HEK293 (cell line): ENCODE measurements around the gene PLA2G5.
"Not testable (repeated sequence)": the region's sequence is repeated elsewhere in the genome, so short reads cannot be mapped to it uniquely, and the experiment has no call there.

Experiments used
- CTCF ChIA-PET: fragments of 350-600 bp; formaldehyde crosslinking; extraction: SDS; loops from one replicate; lab custom pipeline; 2021; ENCODE audit warnings: antibody characterized with exemption; lab: Yijun Ruan, JAX
- POLR2A ChIA-PET: fragments of 300-600 bp; formaldehyde crosslinking; extraction: SDS; loops from one replicate; lab custom pipeline; 2020; ENCODE audit warnings: antibody characterized with exemption, inconsistent platforms; lab: Yijun Ruan, JAX
- H3K27ac ChIP-seq: fragments of 200-500 bp; sonication (Bioruptor generic); 2 replicates; pipeline ENCODE4 v1.5.1; 2014; ENCODE audit warnings: low read depth, low read length, control low read depth, inconsistent platforms; ENCODE audit errors: extremely low read depth
- H3K36me3 ChIP-seq, 2 experiments: fragments of 200-500 bp in 1 of 2; sonication (Bioruptor generic) in 1 of 2; 1 replicate in 1 of 2; 2 replicates in 1 of 2; pipeline ENCODE4 v1.5.1; 2014 to 2017; ENCODE audit warnings: inconsistent platforms in 2 of 2, low read length in 2 of 2; ENCODE audit not compliant: control insufficient read depth in 2 of 2, insufficient read depth in 1 of 2
- H3K4me1 ChIP-seq: fragments of 200-500 bp; sonication (Bioruptor generic); 2 replicates; pipeline ENCODE4 v1.5.1; 2014; ENCODE audit warnings: mild to moderate bottlenecking, low read length, inconsistent platforms; ENCODE audit not compliant: control insufficient read depth, insufficient read depth
- H3K4me3 ChIP-seq: 2 replicates; pipeline ENCODE4 v1.5.1; 2011; ENCODE audit warnings: low read depth, mild to moderate bottlenecking, control low read depth, low read length, moderate library complexity
- H3K9me3 ChIP-seq: fragments of 200-500 bp; sonication (Bioruptor generic); 2 replicates; pipeline ENCODE4 v1.5.1; 2014; ENCODE audit warnings: low read depth, low read length, inconsistent platforms; ENCODE audit not compliant: control insufficient read depth, insufficient read depth
- EGR2 ChIP-seq: fragments of 450-650 bp; formaldehyde crosslinking; IDR thresholded peaks from 2 replicates; pipeline ENCODE4 v1.5.1; 2016; ENCODE audit warnings: low read depth, missing biosample characterization, missing genetic modification characterization
- KLF16 ChIP-seq: fragments of 450-650 bp; formaldehyde crosslinking; IDR thresholded peaks from 2 replicates; pipeline ENCODE4 v1.5.1; 2017; ENCODE audit warnings: missing biosample characterization, missing genetic modification characterization
- PRDM4 ChIP-seq: fragments of 450-650 bp; formaldehyde crosslinking; IDR thresholded peaks from 2 replicates; pipeline ENCODE4 v1.5.1; 2017; ENCODE audit warnings: missing biosample characterization, missing genetic modification characterization
- SP2 ChIP-seq: fragments of 450-650 bp; formaldehyde crosslinking; IDR thresholded peaks from 2 replicates; pipeline ENCODE4 v1.5.1; 2016; ENCODE audit warnings: missing biosample characterization, missing genetic modification characterization
- WT1 ChIP-seq: fragments of 450-650 bp; formaldehyde crosslinking; IDR thresholded peaks from 2 replicates; pipeline ENCODE4 v1.5.1; 2016; ENCODE audit warnings: missing biosample characterization, missing genetic modification characterization
- ZBTB10 ChIP-seq: fragments of 450-650 bp; formaldehyde crosslinking; IDR thresholded peaks from 2 replicates; pipeline ENCODE4 v1.5.1; 2016; ENCODE audit warnings: missing biosample characterization, missing genetic modification characterization
- ZBTB11 ChIP-seq: fragments of 450-650 bp; formaldehyde crosslinking; conservative IDR thresholded peaks from 2 replicates; pipeline ENCODE4 v1.5.1; 2016; ENCODE audit warnings: low read depth, missing biosample characterization, missing genetic modification characterization
- ZEB2 ChIP-seq: fragments of 450-650 bp; formaldehyde crosslinking; IDR thresholded peaks from 2 replicates; pipeline ENCODE4 v1.5.1; 2016; ENCODE audit warnings: missing biosample characterization, missing genetic modification characterization
- ZFP37 ChIP-seq: fragments of 450-650 bp; formaldehyde crosslinking; IDR thresholded peaks from 2 replicates; pipeline ENCODE4 v1.5.1; 2016; ENCODE audit warnings: missing biosample characterization, missing genetic modification characterization
- ZNF114 ChIP-seq: fragments of 450-650 bp; formaldehyde crosslinking; IDR thresholded peaks from 2 replicates; pipeline ENCODE4 v1.5.0; 2017; ENCODE audit warnings: missing biosample characterization, missing genetic modification characterization
- ZNF239 ChIP-seq: fragments of 450-650 bp; formaldehyde crosslinking; IDR thresholded peaks from 2 replicates; pipeline ENCODE4 v1.5.1; 2016; ENCODE audit warnings: missing biosample characterization, missing genetic modification characterization
- ZNF248 ChIP-seq: fragments of 450-650 bp; formaldehyde crosslinking; IDR thresholded peaks from 2 replicates; pipeline ENCODE4 v1.5.1; 2017; ENCODE audit warnings: missing biosample characterization, missing genetic modification characterization
- ZNF274 ChIP-seq, 2 experiments: fragments of 200-500 bp in 1 of 2; fragments of 450-650 bp in 1 of 2; sonication (Bioruptor generic) in 1 of 2; formaldehyde crosslinking in 1 of 2; IDR thresholded peaks; 2 replicates each; pipeline versions ENCODE4 v1.5.1 to v1.6.1; 2014 to 2016; ENCODE audit warnings: borderline replicate concordance in 1 of 2, inconsistent platforms in 1 of 2, low read length in 1 of 2, missing biosample characterization in 1 of 2, missing genetic modification characterization in 1 of 2
- ZNF48 ChIP-seq: fragments of 450-650 bp; formaldehyde crosslinking; IDR thresholded peaks from 2 replicates; pipeline ENCODE4 v1.5.1; 2016; ENCODE audit warnings: missing biosample characterization, missing genetic modification characterization
- ZNF768 ChIP-seq: fragments of 450-650 bp; formaldehyde crosslinking; IDR thresholded peaks from 2 replicates; pipeline ENCODE4 v1.5.1; 2018; ENCODE audit warnings: missing biosample characterization, mild to moderate bottlenecking, missing genetic modification characterization
- TF ChIP-seq, protein P1 (sequence below): fragments of 450-650 bp; formaldehyde crosslinking; IDR thresholded peaks from 2 replicates; pipeline ENCODE4 v1.5.1; 2016; ENCODE audit warnings: missing biosample characterization, missing genetic modification characterization
- TF ChIP-seq, protein P2 (sequence below): fragments of 450-650 bp; formaldehyde crosslinking; IDR thresholded peaks from 2 replicates; pipeline ENCODE4 v1.5.1; 2017; ENCODE audit warnings: missing biosample characterization, mild to moderate bottlenecking, missing genetic modification characterization, moderate library complexity
- TF ChIP-seq, protein P3 (sequence below): fragments of 450-650 bp; formaldehyde crosslinking; IDR thresholded peaks from 2 replicates; pipeline ENCODE4 v1.5.1; 2016; ENCODE audit warnings: missing biosample characterization, missing genetic modification characterization, low read depth

Gene PLA2G5

GRCh38 chr1:20028726-20029125 lies 41.3 kb upstream of the PLA2G5 start (continued):
- TF ChIP-seq, protein P1, sequence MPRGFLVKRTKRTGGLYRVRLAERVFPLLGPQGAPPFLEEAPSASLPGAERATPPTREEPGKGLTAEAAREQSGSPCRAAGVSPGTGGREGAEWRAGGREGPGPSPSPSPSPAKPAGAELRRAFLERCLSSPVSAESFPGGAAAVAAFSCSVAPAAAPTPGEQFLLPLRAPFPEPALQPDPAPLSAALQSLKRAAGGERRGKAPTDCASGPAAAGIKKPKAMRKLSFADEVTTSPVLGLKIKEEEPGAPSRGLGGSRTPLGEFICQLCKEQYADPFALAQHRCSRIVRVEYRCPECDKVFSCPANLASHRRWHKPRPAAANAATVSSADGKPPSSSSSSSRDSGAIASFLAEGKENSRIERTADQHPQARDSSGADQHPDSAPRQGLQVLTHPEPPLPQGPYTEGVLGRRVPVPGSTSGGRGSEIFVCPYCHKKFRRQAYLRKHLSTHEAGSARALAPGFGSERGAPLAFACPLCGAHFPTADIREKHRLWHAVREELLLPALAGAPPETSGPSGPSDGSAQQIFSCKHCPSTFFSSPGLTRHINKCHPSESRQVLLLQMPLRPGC (tag by site-specific recombination) = no peak
- TF ChIP-seq KLF16 (tag by site-specific recombination) (no peak), ZNF48 (no peak), WT1 (no peak), ZFP37 (tag by site-specific recombination) (no peak)
- TF ChIP-seq, protein P2, sequence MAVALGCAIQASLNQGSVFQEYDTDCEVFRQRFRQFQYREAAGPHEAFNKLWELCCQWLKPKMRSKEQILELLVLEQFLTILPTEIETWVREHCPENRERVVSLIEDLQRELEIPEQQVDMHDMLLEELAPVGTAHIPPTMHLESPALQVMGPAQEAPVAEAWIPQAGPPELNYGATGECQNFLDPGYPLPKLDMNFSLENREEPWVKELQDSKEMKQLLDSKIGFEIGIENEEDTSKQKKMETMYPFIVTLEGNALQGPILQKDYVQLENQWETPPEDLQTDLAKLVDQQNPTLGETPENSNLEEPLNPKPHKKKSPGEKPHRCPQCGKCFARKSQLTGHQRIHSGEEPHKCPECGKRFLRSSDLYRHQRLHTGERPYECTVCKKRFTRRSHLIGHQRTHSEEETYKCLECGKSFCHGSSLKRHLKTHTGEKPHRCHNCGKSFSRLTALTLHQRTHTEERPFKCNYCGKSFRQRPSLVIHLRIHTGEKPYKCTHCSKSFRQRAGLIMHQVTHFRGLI (tag by site-specific recombination) = no peak

GRCh38 chr1:20029178-20029912 lies 40.6 kb upstream of the PLA2G5 start:
- TF ChIP-seq PRDM4 = no peak
- no peak for TF ChIP-seq ZBTB11 (tag by site-specific recombination)
- no peak for TF ChIP-seq ZNF274 (IDR thresholded peaks at IDR 0.05; ENCODE audit: low read length)
- no peak for TF ChIP-seq ZNF274 (tag by site-specific recombination; IDR thresholded peaks at IDR 0.05; ENCODE audit: borderline replicate concordance)
- TF ChIP-seq, protein P3, sequence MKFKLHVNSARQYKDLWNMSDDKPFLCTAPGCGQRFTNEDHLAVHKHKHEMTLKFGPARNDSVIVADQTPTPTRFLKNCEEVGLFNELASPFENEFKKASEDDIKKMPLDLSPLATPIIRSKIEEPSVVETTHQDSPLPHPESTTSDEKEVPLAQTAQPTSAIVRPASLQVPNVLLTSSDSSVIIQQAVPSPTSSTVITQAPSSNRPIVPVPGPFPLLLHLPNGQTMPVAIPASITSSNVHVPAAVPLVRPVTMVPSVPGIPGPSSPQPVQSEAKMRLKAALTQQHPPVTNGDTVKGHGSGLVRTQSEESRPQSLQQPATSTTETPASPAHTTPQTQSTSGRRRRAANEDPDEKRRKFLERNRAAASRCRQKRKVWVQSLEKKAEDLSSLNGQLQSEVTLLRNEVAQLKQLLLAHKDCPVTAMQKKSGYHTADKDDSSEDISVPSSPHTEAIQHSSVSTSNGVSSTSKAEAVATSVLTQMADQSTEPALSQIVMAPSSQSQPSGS (tag by site-specific recombination) = no peak
- TF ChIP-seq ZEB2 (tag by site-specific recombination) = no peak
- no peak for TF ChIP-seq EGR2
- TF ChIP-seq ZNF239 (tag by site-specific recombination) = no peak
- TF ChIP-seq ZNF114 (tag by site-specific recombination) = no peak
- TF ChIP-seq ZNF248 = no peak
- TF ChIP-seq SP2 (tag by site-specific recombination) = no peak
- no peak for TF ChIP-seq ZNF768 (tag by site-specific recombination)
- no peak for TF ChIP-seq ZBTB10 (tag by site-specific recombination)
- TF ChIP-seq, all 188 proteins: peak for 0
- H3K4me3 ChIP-seq = no peak overlapping the region
- H3K36me3 ChIP-seq = no peaks in the 10 kb centered on the region
- ChIA-PET POLR2A (no interaction called here), CTCF (no interaction called here)
- no peak overlapping the region for H3K27ac ChIP-seq
- H3K4me1 ChIP-seq = no peaks in the 10 kb centered on the region
- no peaks in the 10 kb centered on the region for H3K9me3 ChIP-seq

DNA sequence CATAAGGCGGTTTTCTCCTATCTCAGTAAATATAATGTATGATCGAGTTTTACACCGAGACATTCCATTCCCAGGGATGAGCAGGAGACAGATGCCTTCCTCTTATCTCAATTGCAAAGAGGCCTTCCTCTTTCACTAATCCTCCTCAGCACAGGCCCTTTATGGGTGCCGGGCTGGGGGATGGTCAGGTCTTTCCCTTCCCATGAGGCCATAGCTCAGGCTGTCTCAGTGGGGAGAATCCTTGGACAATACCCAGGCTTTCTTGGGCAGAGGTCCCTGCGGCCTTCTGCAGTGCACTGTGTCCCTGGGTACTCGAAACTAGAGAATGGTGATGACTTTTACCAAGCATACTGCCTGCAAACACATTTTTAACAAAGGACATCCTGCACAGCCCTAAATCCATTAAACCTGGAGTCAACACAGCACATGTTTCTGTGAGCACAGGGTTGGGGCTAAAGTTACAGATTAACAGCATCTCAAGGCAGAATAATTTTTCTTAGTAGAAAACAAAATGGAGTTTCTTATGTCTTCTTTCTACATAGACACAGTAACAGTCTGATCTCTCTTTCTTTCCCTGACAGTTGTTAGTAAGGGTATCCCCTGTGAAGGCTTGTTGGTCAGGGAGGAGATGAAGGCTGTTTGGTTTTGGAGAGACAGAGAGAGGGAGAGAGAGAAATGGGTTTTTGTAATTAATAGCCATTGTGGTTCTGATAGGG lies 39.4 kb upstream of the PLA2G5 start:
- H3K36me3 ChIP-seq, CTCF ChIA-PET, H3K4me1 ChIP-seq, H3K4me3 ChIP-seq, H3K9me3 ChIP-seq, H3K27ac ChIP-seq, POLR2A ChIA-PET: not testable (repeated sequence)
